NCI-H82 (cell line): ENCODE results near the gene WNT9B.
"Not testable (repeated sequence)": the region's sequence is repeated elsewhere in the genome, so short reads cannot be mapped to it uniquely, and the experiment has no call there.

Source experiments
- DNase-seq: peaks from one replicate; lab custom pipeline; 2025; lab: John Stamatoyannopoulos, UW

The WNT9B gene

DNA sequence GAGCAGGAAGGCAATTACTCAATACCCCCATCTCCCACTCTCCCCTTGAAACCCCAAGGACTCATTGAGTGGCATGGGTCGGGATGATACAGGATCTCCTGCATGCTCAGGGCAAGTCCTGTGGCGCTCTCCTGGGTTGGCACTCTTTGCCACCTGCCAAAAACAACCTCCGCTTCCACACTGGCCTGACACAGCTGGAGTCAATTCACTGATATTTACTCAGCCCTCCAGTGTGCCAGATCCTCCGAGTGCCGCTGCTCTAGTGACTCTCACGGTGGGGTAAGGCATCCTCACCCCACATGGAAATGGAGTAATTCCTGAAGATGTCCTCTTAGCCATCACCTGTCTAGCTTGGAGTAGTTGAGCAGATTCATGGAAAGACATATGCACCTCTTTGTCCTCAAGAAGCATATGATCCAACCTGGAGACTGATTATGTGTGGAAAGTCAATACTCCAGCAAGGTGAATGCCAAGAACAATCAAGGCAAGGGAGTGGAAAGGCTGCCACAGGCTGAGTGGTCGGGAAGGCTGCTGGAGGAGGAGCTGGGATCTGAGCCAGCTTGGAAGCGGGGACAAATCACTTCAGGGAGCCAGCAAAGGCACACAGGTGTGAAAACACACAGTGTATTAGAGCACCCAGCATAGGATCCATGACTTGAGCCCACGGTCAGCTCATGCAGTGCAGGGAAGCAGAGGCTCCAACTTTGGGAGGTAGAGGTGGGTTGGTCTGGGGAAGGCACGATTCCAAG is 59.0 kb downstream of the WNT9B start:
- DNase-seq, result no peak

DNA sequence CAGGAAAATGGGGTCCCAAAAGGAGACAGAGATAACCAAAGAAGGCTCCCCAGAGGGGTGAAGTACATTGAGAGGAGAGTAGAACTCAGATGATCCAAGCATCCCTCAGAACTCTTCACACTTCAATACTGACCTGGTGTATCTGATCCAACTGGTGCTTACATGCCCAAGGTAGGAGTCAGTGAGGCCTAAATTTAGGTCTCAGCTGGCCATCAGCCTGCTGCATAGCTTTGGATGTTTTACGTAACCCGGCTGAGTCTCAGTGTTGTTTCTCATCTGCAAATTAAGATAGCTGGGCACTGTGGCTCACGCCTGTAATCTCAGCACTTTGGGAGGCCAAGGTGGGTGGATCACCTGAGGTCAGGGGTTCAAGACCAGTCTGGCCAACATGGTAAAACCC is 59.9 kb downstream of the WNT9B start:
- DNase-seq, result no peak

GRCh38 chr17:46915596-46915995 is 64.2 kb downstream of the WNT9B start:
- DNase-seq, result no peak

DNA sequence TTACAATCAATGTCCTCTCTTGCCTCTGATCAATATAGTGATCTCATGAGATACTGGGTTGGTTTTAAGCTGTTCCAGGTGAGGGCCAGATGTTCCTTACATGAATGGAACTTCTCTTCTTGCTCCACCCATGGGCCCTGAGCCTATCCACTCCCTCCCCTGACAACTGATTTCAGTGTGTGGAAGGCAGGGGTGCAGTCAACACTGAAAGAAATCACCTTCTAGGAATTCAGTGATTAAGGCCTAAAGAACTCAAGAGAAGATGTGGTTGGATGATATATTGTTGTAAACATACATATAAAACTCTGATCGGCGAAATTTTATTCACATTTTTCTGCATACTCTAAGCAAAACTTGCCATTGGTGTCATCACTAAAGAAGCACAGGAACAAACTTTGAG is 64.8 kb downstream of the WNT9B start:
- no peak for DNase-seq

GRCh38 chr17:46916623-46917022 is 65.2 kb downstream of the WNT9B start:
- DNase-seq, result no peak

- DNase-seq, result no peak
Measured at GRCh38 chr17:46917041-46917440, 65.7 kb downstream of the WNT9B start.

DNA sequence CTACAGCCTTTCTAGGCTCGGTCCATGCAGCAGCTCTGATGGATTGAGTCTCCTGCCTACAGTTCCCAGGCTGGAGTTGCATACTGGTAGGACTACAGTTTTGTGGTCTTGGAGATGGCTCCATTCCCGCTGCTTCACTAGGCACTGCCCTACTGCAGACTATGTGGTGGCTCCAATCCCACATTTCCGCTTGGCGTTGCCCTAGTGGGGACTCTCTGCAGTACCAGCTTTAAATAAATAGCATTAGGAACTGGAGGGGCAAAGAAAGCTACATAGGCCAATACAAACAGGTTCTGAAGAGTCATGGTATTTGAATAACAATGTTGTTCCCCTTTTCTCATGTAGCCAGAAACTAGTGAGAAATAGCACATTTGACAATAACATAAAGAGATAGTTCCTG is 66.1 kb downstream of the WNT9B start:
- DNase-seq, result peak; percentile 12

- not testable (repeated sequence) for DNase-seq
Measured at GRCh38 chr17:46921962-46922361, 70.6 kb downstream of the WNT9B start.

- DNase-seq, result no peak
Measured at GRCh38 chr17:46922487-46922803, 71.1 kb downstream of the WNT9B start.

- DNase-seq, result peak; percentile 98
Measured at GRCh38 chr17:46922804-46923635, 71.6 kb downstream of the WNT9B start, which contains the start of gene GOSR2. Gene GOSR2 (plus strand): TSS chr17:46923160. CDS start chr17:46923193, 33 bp downstream.

DNA sequence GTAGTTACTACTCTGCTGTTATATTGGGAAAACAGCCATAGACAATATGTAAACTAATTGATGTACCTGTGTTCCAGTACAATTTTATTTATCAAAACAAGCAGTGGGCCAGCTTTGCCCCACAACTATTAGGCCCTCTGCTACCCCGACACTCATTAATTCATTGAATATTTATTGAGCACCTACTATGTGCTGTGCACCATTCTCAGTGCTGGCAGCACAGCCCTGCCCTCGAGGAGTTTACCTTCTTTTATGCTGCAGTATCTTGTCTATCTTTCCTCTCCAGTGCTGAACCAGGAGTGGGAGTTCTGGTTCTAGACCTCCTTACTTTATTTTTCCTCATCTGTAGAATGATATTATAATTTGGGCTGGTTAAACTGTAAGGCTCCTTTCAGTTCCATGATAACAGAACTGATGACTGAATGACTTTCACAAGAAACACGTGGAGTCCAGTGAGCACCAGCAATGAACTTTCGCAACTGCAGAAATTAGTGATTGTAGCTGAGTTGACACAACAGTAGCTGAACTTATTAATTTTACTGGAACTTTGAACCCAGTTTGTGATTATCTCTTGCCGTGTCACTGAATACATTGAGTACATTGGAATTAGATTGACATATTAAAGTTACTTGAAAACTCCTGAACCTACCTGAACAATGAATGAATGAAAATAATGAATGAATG is 73.9 kb downstream of the WNT9B start:
- no peak for DNase-seq

DNA sequence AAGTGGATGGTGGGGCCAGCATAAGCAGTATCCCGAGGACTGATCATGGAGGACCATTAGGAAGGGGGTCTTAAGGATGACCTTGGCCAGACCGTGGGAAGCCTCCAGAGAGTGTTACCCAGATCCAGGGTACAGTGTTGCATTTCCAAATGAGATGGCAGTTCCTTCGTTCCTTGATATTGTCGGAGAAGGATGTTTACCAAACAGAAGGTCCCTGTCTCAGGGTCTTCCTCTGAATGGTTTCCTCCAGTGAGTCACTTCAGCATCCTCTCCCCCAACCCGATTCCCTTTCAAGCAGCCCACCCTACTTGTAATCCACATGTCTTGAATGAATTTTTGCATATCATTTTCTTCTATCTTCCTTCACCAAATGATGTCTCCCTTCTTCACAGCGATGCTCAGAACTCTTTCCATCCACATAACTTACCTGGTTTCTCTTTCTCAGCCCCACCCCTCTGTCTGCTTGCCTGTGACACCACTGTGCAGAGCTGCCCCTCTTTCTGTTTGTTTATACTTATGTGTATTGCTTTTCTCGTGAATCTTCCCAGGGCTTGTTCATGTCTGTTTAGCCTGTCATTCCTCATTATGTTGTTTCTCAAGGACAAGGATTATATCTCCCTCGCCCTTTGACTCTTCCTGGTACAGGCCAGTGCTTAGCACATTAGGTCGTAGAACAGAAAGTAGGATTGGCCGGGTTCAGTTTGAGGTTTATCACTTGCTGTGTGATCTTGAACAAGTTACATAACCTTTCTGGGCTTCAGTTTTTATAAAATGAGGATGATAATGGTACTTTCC is 77.3 kb downstream of the WNT9B start:
- DNase-seq, result no peak

GRCh38 chr17:46929413-46929812 is 78.0 kb downstream of the WNT9B start:
- no peak for DNase-seq

DNA sequence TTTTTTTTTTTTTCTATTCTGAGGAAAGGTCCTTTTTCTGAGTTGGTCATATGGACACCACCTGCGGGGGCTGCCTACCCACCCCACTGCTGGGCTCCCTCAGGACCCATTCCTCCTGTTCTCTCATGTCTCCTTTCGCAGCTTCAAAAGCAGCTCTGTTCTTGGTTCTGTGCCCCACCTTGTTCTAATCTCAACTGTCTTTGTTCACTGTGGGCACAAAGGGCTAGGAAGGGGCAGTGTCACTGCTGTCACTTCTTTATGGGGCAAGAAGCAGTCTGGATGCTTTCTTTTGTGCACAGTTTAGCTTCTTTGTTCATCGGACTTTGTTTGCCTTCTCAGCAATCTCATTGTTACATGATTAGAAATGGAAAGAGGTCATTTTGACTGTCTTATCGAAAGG is 78.7 kb downstream of the WNT9B start:
- no peak for DNase-seq

DNA sequence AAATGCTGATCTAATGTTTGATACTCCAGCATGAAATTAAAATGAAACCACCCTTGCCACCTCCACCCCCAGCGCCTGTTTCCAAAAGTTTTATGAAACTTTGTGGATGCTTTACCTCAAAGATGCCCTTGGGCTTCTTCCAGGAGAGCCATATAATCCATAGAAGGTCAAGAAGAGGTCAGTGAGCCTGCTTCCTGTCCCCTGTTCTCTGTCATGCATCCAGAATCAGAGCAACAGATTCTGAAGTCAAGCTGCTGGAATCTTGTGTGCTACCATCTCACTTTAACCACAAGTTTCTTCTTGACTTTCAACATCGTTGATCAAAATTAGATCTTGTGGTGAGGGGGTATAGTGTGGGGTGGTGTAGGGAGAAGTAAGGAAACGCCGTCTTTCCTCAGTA is 80.2 kb downstream of the WNT9B start:
- DNase-seq, result no peak

DNA sequence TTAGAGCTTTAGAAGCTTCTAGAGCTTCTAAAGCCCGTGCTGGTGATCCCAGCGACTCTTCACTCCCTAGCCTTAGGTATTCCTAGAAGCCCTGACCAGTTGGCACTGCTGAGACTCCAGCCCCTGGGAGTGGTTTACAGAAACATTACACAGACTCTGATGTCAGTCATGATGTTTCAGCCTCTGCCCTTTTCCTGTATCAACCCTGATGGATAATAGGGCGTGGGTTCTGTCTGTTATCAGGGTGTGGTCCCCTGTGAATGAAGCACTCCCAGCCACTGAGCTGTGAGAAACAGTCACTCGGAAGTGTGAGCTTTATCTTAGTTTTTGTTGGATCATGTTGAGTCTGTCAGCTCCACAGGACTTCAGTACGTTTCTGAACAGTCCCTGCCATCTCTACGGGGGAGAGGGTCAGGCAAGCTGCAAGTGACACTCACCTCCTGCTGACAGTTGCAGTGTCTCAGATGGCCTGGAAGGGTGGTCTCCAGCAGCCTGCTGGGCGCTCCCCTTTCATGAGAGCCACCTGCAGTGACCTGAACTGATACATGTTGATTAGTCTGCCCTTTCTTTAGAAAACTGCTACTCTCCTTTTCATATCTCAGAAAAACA is 84.4 kb downstream of the WNT9B start:
- no peak for DNase-seq
